Suprapubic skin (tissue), 4 donors: ENCODE measurements around the gene CYP26B1. TPM values are rescaled to one million over a fixed set of nuclear protein-coding genes. Genes with fewer than 3 reads are reported as not detected.

Source experiments
- DNase-seq, 2 donors: peaks; one replicate each; pipeline ENCODE4 v3.0.0-alpha.2; 2019; ENCODE audit warnings: low spot score in 2 of 2
- H3K27ac ChIP-seq: fragments of 200-600 bp; sonication (generic); one replicate; pipeline ENCODE4 v1.5.1; 2019
- H3K27me3 ChIP-seq: fragments of 200-600 bp; sonication (generic); one replicate; pipeline ENCODE4 v1.5.1; 2019
- H3K36me3 ChIP-seq: fragments of 200-600 bp; sonication (generic); one replicate; pipeline ENCODE4 v1.5.1; 2019
- H3K4me1 ChIP-seq: fragments of 200-600 bp; sonication (generic); one replicate; pipeline ENCODE4 v1.5.1; 2019
- H3K4me3 ChIP-seq: fragments of 200-600 bp; sonication (generic); one replicate; pipeline ENCODE4 v1.5.1; 2019; ENCODE audit warnings: mild to moderate bottlenecking
- H3K9me3 ChIP-seq: fragments of 200-600 bp; sonication (generic); one replicate; pipeline ENCODE4 v1.5.1; 2019
- CTCF ChIP-seq, 2 donors: fragments of 200-600 bp in 1 of 2; fragments of 450-650 bp in 1 of 2; sonication (generic) in 1 of 2; IDR thresholded peaks; one replicate each; pipeline ENCODE4 v1.5.1; 2016 to 2019; ENCODE audit warnings: antibody characterized with exemption in 2 of 2, mild to moderate bottlenecking in 1 of 2, moderate library complexity in 1 of 2
- EP300 ChIP-seq: sonication (generic); formaldehyde crosslinking; IDR thresholded peaks from one replicate; pipeline ENCODE4 v1.6.1; 2017; ENCODE audit warnings: antibody characterized with exemption
- POLR2A ChIP-seq, 2 donors: fragments of 450-650 bp; IDR thresholded peaks; one replicate each; pipeline ENCODE4 v1.6.1; 2017; ENCODE audit warnings: antibody characterized with exemption in 2 of 2, mild to moderate bottlenecking in 2 of 2, moderate library complexity in 2 of 2
- POLR2AphosphoS5 ChIP-seq, 3 donors: sonication (generic); formaldehyde crosslinking; IDR thresholded peaks; one replicate each; pipeline ENCODE4 v1.6.1; 2017; ENCODE audit warnings: antibody characterized with exemption in 3 of 3
- WGBS: methylation state at CpG from one replicate; pipeline ENCODE4 v1.1.5; 2018; 5-methylcytosine and 5-hydroxymethylcytosine counted together
- total RNA-seq, 4 donors: library from RNA; depleted of rRNA; stranded (reverse); fragments of >200 nt; gene quantifications; one replicate each; pipeline ENCODE4 v1.1.0, GENCODE V29; 2016

Gene CYP26B1
- total RNA-seq, 4 donors from 2014 or later = 53.3 to 83.3 (median 67.7) TPM

GRCh38 chr2:72130659-72131360, 16.9 kb downstream of the CYP26B1 start:
- no peak overlapping the region for H3K27ac ChIP-seq
- H3K4me1 ChIP-seq = peaks cover 9% of the 10 kb centered on the region
- TF ChIP-seq POLR2A (IDR thresholded peaks at IDR 0.05) = no peak
- TF ChIP-seq POLR2AphosphoS5 (IDR thresholded peaks at IDR 0.05) = no peak
- no peak for TF ChIP-seq CTCF (IDR thresholded peaks at IDR 0.05)
- TF ChIP-seq EP300 = no peak
- no peaks in the 10 kb centered on the region for H3K27me3 ChIP-seq
- WGBS = 80% methylated on average over 23 of the region's 26 CpGs
- H3K9me3 ChIP-seq = no peaks in the 10 kb centered on the region
- H3K4me3 ChIP-seq = no peak overlapping the region
- DNase-seq = peak; percentile 49 to 74
- H3K36me3 ChIP-seq = peaks cover 24% of the 10 kb centered on the region

GRCh38 chr2:72129681-72130340, 17.9 kb downstream of the CYP26B1 start:
- Histone ChIP-seq H3K27ac (no peak overlapping the region), H3K4me3 (no peak overlapping the region), H3K27me3 (no peaks in the 10 kb centered on the region), H3K4me1 (peaks cover 9% of the 10 kb centered on the region), H3K36me3 (peaks cover 21% of the 10 kb centered on the region), H3K9me3 (no peaks in the 10 kb centered on the region)
- WGBS = 68% methylated on average over 9 of the region's 9 CpGs
- peak; percentile 55 to 62 for DNase-seq
- TF ChIP-seq POLR2AphosphoS5 (IDR thresholded peaks at IDR 0.05) (no peak), POLR2A (IDR thresholded peaks at IDR 0.05) (no peak), EP300 (no peak), CTCF (IDR thresholded peaks at IDR 0.05) (no peak)

GRCh38 chr2:72128843-72129227, 18.8 kb downstream of the CYP26B1 start:
- no peaks in the 10 kb centered on the region for H3K9me3 ChIP-seq
- H3K36me3 ChIP-seq = peaks cover 14% of the 10 kb centered on the region
- peak; percentile 48 to 72 for DNase-seq
- peaks cover 9% of the 10 kb centered on the region for H3K4me1 ChIP-seq
- 77% methylated on average over 10 of the region's 11 CpGs for WGBS
- H3K4me3 ChIP-seq = no peak overlapping the region
- H3K27me3 ChIP-seq = no peaks in the 10 kb centered on the region
- TF ChIP-seq POLR2AphosphoS5 (IDR thresholded peaks at IDR 0.05) (no peak), CTCF (IDR thresholded peaks at IDR 0.05) (no peak), POLR2A (IDR thresholded peaks at IDR 0.05) (no peak), EP300 (no peak)
- H3K27ac ChIP-seq = no peak overlapping the region

- WGBS = 75% methylated on average over 12 of the region's 24 CpGs
- TF ChIP-seq CTCF (IDR thresholded peaks at IDR 0.05) (no peak), POLR2A (IDR thresholded peaks at IDR 0.05) (no peak), POLR2AphosphoS5 (IDR thresholded peaks at IDR 0.05) (no peak), EP300 (no peak)
- Histone ChIP-seq H3K9me3 (no peaks in the 10 kb centered on the region), H3K4me3 (no peak overlapping the region), H3K27me3 (no peaks in the 10 kb centered on the region), H3K4me1 (peaks cover 9% of the 10 kb centered on the region), H3K36me3 (peaks cover 8% of the 10 kb centered on the region), H3K27ac (no peak overlapping the region)
- peak; percentile 36 to 67 for DNase-seq
Observed at GRCh38 chr2:72128059-72128842, 19.4 kb downstream of the CYP26B1 start.
